Kidney (tissue), 14 donors: ENCODE measurements around the gene PDE4D. TPM values are rescaled to one million over a fixed set of nuclear protein-coding genes. Genes with fewer than 3 reads are reported as not detected.

Source experiments
- DNase-seq, 5 donors: peaks; one replicate each; pipeline ENCODE4 v3.0.0-alpha.2; 2013 to 2020
- FAIRE-seq: peaks from 2 replicates; lab custom pipeline; 2012; peaks lifted over from hg19 to GRCh38; lab: Jason Lieb, UNC
- H3K27ac ChIP-seq, 2 donors: one replicate each; pipeline ENCODE4 v1.7.0; 2013; ENCODE audit warnings: low read depth in 2 of 2, low read length in 2 of 2, inconsistent platforms in 1 of 2
- H3K27me3 ChIP-seq: one replicate; pipeline ENCODE4 v1.7.1; 2013; ENCODE audit warnings: low read length, inconsistent platforms; ENCODE audit not compliant: control insufficient read depth, insufficient read depth
- H3K36me3 ChIP-seq, 3 donors: one replicate each; pipeline versions ENCODE4 v1.7.0 to v1.7.1; 2013; ENCODE audit warnings: low read length in 3 of 3, control low read depth in 1 of 3, inconsistent platforms in 1 of 3; ENCODE audit not compliant: insufficient read depth in 3 of 3, control insufficient read depth in 2 of 3
- H3K4me1 ChIP-seq, 3 donors: one replicate each; pipeline versions ENCODE4 v1.7.0 to v1.7.1; 2013; ENCODE audit warnings: low read length in 3 of 3, inconsistent platforms in 1 of 3, low read depth in 1 of 3; ENCODE audit not compliant: control insufficient read depth in 2 of 3, insufficient read depth in 2 of 3
- H3K4me3 ChIP-seq, 3 donors: one replicate each; pipeline versions ENCODE4 v1.7.0 to v1.8.1; 2013; ENCODE audit warnings: low read length in 3 of 3, control low read depth in 1 of 3, inconsistent platforms in 1 of 3
- H3K9ac ChIP-seq, 3 donors: one replicate each; pipeline versions ENCODE4 v1.7.0 to v1.7.1; 2013; ENCODE audit warnings: low read length in 3 of 3, control low read depth in 1 of 3, inconsistent platforms in 1 of 3
- H3K9me3 ChIP-seq, 3 donors: one replicate each; pipeline versions ENCODE4 v1.7.0 to v1.7.1; 2013; ENCODE audit warnings: low read length in 3 of 3, control low read depth in 1 of 3, inconsistent platforms in 1 of 3; ENCODE audit not compliant: control insufficient read depth in 2 of 3, insufficient read depth in 1 of 3
- intact Hi-C: fragments of 100-400 bp; cut with DNase I; formaldehyde crosslinking; loops from one replicate; pipeline ENCODE4 v1.11.1; 2022
- polyA plus RNA-seq: library from polyadenylated mRNA; stranded (reverse); fragments of 350-450 nt; fragmentation: Illumina TruSeq; extraction: RNeasy Lipid Tissue Mini Kit (QIAGEN cat#74804); gene quantifications from one replicate; pipeline ENCODE4 v1.2.3, GENCODE V29; 2014; ENCODE audit warnings: low read depth, low replicate concordance; ENCODE audit not compliant: insufficient read depth
- total RNA-seq: library from RNA; stranded (reverse); fragmentation: NEBNext Ultra II Directional; extraction: Animal tissue kit (Norgen Biotek cat#: 25700); gene quantifications from one replicate; pipeline ENCODE4 v1.2.1, GENCODE V29; 2021
- TF ChIP-seq, protein P1 (sequence below): IDR thresholded peaks from 3 replicates; pipeline ENCODE4 v1.5.1; 2012; ENCODE audit warnings: mild to moderate bottlenecking, moderate library complexity, borderline replicate concordance; ENCODE audit not compliant: insufficient read depth; ENCODE audit errors: extremely low read depth
- donor health status: control.
- donor health status: control.
- donor health status: control.
- donor health status: control.
- donor health status: control.
- donor health status: DM: yes; HTN: yes; CAD: no.
- donor health status: Normal renal cell carcinoma (clear cell type).

The PDE4D gene
- total and polyA plus RNA-seq, 2 donors from 2014 or later = 9.2 to 78.9 TPM

DNA sequence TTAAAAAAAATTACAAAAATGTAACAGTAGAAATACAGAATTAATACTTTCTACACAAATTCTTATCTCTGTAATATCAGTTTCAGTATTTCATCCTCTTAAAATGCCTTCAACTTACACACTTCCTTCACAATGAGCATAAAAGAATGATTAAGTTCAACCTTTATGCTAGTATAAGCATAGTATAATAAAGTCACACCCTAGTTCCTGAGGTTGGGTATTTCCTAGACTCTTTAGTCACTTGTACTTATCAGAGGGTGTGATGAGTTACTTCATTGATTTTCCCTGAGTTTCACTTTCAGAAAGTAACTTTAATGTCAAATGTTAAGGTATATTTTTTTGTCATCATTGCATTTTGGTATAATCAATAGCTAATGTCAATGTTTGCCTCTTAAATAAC lies 302.4 kb downstream of the PDE4D start:
- Histone ChIP-seq H3K36me3 (no peaks in the 10 kb centered on the region), H3K4me3 (peak overlapping the region in 1 of 3 donors; percentile 25), H3K4me1 (peaks cover 0 to 2% (median 0%) of the 10 kb centered on the region in 3 donors), H3K27me3 (no peaks in the 10 kb centered on the region), H3K9me3 (no peaks in the 10 kb centered on the region), H3K9ac (no peak overlapping the region), H3K27ac (no peak overlapping the region)
- TF ChIP-seq, protein P1, sequence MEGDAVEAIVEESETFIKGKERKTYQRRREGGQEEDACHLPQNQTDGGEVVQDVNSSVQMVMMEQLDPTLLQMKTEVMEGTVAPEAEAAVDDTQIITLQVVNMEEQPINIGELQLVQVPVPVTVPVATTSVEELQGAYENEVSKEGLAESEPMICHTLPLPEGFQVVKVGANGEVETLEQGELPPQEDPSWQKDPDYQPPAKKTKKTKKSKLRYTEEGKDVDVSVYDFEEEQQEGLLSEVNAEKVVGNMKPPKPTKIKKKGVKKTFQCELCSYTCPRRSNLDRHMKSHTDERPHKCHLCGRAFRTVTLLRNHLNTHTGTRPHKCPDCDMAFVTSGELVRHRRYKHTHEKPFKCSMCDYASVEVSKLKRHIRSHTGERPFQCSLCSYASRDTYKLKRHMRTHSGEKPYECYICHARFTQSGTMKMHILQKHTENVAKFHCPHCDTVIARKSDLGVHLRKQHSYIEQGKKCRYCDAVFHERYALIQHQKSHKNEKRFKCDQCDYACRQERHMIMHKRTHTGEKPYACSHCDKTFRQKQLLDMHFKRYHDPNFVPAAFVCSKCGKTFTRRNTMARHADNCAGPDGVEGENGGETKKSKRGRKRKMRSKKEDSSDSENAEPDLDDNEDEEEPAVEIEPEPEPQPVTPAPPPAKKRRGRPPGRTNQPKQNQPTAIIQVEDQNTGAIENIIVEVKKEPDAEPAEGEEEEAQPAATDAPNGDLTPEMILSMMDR = no peak
- FAIRE-seq (no peak), DNase-seq (no peak)
- intact Hi-C loops = no loop called here

DNA sequence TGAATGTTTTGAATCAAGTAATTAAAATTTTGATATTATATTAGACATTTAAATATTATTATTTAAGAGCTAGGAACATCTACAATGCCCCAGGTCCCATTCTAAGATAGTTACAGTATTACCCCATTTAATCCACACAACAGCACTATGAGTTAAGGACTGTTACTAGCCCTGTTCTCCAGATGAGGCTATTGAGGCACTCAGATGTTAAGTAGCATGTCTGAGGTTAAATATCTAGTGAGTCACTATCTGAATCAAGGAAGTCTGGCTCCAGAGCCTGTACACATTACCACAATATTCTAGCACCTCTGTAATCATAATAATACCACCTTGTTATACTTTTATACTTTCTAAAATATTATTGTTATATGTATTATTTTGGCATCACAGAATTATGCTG lies 304.6 kb downstream of the PDE4D start:
- H3K4me3 ChIP-seq = no peak overlapping the region
- H3K36me3 ChIP-seq = no peaks in the 10 kb centered on the region
- no peaks in the 10 kb centered on the region for H3K27me3 ChIP-seq
- H3K4me1 ChIP-seq = peaks cover 0 to 5% (median 0%) of the 10 kb centered on the region in 3 donors
- H3K27ac ChIP-seq = no peak overlapping the region
- no peak overlapping the region for H3K9ac ChIP-seq
- intact Hi-C loops = no loop called here
- TF ChIP-seq, protein P1 = no peak
- no peaks in the 10 kb centered on the region for H3K9me3 ChIP-seq
- DNase-seq (no peak), FAIRE-seq (no peak)

DNA sequence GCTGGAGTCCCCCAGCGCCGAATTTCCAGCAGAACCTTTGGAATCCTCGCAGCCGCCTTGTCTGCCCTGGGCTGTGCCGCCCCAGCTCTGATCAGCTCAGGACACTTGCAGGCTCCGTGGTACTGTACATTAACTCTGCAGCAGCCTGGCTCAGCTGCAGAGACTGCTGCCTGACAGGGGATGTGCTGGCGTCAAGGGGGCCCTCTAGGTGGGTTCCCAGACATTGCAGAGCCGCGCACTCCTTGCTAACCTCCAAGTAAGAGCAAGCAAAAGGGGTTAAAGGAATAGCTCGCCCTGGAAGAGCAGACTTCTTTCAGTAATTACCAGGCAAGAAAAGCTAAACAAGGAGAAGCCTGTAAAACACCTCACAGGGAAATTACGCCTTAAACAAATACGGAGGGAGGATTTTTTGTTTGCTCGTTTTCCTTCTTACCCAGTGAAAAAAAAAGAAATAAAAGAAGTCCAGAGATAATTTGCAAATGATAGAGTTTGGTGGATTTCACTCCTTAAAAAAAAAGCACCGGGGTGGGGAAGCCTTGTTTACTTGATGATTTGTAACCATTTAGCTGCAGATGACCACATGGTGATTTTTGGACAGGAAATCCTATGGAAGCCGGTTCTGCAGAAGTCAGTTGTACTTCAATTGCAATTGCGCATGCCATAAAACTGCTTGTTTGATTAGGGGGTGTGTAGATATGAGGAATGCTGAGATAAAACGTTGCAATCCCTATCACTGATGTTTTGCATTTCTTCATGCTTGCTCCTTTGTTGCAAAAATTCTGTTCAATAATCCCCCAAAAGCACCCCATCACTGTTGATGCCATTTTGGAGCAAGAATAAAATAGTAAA lies 305.8 kb downstream of the PDE4D start:
- TF ChIP-seq, protein P1 = no peak
- Histone ChIP-seq H3K9ac (peak overlapping the region; percentile 18 to 55 (median 20)), H3K4me1 (peaks cover 0 to 7% (median 0%) of the 10 kb centered on the region in 3 donors), H3K4me3 (peak overlapping the region; percentile 41 to 73 (median 53)), H3K27me3 (no peaks in the 10 kb centered on the region), H3K27ac (peak overlapping the region in 1 of 2 donors; percentile 36), H3K9me3 (no peaks in the 10 kb centered on the region), H3K36me3 (no peaks in the 10 kb centered on the region)
- intact Hi-C loops = no loop called here
- DNase-seq (peak; percentile 85 to 91 (median 88)), FAIRE-seq (no peak)
